HG03060 (cell line): ENCODE data around the gene MAPKAPK2.

ENCODE experiments used
- ATAC-seq: cut with Tn5 transposase; IDR thresholded peaks from one replicate; pipeline ENCODE4 v1.9.1; 2021; ENCODE audit warnings: low read depth, moderate number of reproducible peaks; ENCODE audit not compliant: unreplicated experiment

The MAPKAPK2 gene

DNA sequence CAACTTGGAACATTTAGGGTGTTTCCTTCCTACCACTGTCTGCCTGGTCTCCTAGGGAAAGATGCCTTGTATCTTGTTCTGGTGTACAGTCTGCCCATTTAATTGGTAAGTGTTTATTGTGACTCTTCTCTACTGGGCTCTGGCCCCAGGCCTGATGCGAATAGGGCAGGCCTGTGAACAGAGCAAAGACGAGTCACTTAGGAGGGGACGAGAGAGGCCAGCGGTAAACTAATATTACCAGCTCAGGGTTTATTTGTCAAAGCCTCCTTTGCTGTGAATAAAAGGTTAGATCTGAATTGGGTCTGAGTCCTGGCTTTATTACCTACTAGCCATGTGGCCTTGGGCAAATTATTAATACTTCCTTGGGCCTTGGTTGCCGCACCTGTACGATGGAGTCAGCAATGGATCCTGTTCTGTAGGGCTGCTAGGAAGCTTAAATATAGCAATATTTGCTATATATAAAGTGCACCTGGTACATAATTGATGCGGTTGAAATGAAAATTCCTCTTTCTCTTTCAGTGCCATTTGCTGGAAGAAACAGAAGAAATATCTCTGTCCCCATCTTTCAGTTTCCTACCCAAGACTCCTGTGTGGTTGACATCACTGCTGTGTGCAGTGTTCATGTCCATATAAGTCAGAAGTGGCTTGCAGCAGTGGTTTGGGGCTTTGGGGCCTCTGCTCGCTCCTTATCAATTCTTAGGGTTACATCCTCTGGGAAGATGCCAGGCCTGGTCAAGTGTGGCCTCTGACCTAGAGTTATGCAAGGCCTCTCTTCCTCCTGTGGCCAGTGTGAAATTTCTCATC, 32.4 kb downstream of the MAPKAPK2 start:
- ATAC-seq = peak; percentile 48

- no peak for ATAC-seq
Measured at GRCh38 chr1:206717674-206717989, 32.9 kb downstream of the MAPKAPK2 start.

DNA sequence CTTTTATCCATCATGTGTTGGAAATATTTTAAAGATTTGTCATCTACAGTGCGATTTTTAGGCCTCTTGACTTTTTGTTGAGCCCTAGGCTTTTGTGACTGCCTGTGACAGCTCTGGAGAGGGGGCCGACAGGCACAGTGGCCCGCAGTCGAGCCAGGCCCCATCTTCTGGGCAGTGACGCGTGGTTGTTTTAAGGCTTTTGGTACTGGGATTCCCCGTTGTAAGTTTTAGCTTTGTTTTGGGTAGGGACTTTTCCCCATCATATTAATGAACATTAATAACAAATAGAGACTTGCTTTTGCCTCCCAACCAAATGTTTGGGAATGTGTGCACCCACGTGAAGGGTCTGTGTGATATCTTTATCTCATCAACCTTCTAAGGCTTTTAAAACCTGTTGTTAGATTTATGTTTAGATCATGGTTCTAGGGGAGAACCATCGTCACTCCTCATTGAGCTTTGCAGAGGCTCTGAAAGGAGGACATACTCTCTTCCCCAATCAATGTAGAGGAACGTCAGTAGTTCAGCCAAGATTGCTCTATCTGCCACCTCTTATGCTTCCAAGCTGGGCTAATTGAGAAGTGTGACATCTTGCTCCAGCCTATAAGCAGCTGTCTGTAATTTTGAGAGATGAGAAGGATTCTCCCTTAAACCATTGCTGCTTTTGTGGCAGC, 34.6 kb downstream of the MAPKAPK2 start:
- no peak for ATAC-seq

DNA sequence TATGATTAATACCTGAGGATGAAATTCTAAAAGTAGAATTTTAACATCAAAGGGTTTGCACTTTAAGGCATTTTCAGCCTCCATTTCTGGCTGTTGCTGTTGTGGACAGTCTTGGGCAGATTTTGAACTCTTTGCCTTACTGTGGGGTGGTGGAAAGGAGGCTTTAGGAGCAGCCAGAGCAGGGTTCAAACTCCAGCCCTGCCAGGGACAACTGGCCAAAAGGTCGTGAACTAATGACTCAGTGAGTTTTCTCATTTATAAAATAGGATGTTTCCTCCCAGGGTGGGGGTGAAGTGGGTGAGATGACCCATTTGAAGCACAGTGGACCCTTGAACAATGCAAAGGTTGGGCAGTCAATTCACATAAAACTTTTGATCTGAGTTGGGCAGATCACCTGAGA, 36.7 kb downstream of the MAPKAPK2 start:
- no peak for ATAC-seq

DNA sequence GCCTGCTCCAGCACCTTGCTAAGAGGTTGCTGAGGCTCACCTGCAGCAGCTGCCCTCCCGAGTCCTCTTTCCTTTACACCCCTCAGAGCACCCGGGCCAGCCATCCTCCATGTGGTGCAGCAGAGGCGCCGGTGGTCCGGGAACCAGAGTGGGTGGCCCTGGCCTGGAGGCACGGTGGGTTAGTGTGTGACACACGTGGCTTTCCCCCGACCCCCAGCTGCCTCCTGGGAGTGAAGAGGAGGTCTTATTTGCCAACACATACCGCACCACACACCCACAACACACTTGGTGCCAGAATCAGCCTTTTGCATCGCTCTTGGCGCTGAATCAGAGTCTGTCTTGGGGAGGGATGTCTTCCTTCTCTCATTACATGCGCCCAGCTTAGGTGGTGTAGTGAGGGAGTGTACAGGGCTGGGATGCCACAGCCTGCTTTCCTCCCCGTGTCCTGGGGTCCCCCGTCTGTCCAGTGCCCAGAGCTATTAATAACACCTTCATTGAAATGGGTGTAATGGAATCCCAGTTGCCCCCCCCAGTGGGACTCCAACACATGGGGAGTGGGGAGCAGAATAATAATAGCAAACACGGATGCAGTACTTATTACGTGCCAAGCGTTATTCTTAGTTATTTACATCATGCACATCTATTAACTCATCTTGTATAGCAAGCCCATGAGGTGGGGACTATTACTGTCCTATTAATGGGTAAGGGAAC, 38.2 kb downstream of the MAPKAPK2 start:
- no peak for ATAC-seq

DNA sequence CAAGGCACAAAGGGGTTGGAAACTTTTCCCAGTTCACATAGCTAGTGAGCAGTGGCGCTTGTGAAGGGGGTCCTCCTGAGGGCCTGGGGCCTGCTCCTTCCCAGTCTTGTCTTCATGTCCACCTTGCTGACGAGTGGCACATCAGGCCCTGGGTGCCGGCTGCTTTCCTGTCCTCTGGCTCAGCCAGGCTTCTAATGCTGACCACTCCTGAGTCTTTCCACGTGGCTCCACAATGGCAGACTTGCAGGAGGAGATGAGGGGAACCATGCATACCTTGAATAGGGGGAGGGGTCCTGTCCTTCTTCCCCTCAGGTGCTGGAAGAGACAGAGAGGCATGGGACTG, 38.7 kb downstream of the MAPKAPK2 start:
- ATAC-seq = no peak

DNA sequence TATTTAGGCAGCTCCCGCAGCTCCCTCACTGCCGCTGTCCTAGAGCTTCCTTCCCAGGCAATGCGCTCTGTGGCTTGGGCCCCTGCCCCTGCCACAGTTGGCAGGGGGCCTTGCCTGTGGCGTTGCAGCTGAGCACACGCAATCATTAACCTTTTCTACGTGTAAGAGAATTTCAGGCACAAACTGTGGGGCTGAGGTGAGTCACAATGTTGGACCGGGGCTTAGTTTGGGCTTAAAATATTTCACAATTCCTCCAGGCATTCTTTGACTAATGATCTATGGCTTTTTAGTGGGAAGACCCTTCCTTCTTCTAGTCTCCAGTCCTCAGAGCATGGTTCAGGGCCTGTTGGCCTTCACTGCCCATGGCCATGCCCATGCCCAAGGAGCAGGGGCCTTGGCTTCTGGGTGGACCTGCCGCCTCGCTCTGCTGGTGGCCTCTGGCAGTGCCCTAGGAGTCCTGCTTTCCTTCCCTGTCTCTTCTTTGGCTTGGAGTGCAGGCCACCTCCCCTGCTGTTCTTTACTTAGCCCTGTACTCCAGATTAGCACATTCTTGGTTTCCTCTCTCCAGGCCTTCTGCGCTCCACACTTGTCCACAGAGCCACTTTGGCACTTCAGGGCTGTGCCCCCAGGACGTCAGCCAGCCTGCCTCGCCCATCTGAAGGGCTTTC, 39.2 kb downstream of the MAPKAPK2 start:
- no peak for ATAC-seq

GRCh38 chr1:206725109-206725963, 40.6 kb downstream of the MAPKAPK2 start:
- ATAC-seq = no peak

- ATAC-seq = no peak
Measured at GRCh38 chr1:206727981-206728696, 43.4 kb downstream of the MAPKAPK2 start.

DNA sequence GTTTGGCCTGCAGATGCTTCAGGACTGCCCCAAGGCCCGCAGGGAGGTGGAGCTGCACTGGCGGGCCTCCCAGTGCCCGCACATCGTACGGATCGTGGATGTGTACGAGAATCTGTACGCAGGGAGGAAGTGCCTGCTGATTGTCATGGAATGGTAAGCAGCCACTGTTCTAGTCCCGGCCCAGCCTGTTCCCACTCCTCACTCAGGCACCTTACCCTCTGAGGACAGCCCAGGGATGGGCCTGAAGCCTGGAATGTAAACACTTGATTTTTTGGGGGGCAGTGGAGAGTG, 43.9 kb downstream of the MAPKAPK2 start:
- no peak for ATAC-seq

DNA sequence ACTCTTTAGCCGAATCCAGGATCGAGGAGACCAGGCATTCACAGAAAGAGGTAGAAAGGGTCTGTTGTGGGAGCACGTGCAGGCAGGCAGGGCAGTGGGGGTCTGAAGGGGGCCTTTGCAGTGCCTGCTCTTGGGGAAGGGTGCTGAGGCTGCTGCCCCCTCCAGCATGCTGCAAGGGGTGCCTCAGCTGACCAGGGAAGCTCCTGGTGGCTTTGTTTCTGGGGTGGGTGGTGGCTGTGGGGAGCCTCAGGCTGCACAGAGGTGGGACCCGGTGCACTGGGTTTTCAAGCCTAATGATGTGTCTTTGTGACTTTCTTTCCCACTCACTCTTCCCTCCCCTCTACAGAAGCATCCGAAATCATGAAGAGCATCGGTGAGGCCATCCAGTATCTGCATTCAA, 44.3 kb downstream of the MAPKAPK2 start:
- no peak for ATAC-seq

GRCh38 chr1:206729507-206729906, 44.8 kb downstream of the MAPKAPK2 start:
- ATAC-seq = no peak

DNA sequence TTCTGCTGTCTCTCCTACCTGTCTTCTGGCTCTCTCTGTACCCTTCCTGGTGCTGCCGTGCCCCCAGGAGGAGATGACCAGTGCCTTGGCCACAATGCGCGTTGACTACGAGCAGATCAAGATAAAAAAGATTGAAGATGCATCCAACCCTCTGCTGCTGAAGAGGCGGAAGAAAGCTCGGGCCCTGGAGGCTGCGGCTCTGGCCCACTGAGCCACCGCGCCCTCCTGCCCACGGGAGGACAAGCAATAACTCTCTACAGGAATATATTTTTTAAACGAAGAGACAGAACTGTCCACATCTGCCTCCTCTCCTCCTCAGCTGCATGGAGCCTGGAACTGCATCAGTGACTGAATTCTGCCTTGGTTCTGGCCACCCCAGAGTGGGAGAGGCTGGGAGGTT, 47.8 kb downstream of the MAPKAPK2 start:
- ATAC-seq = no peak

DNA sequence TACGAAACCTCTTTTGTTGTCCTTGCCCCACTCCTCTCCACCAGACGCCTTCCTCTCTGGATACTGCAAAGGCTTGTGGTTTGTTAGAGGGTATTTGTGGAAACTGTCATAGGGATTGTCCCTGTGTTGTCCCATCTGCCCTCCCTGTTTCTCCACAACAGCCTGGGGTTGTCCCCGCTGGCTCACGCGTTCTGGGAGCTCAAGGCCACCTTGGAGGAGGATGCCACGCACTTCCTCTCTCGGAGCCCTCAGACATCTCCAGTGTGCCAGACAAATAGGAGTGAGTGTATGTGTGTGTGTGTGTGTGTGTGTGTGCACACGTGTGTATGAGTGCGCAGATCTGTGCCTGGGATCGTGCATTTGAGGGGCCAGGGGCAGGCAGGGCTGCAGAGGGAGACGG, 48.3 kb downstream of the MAPKAPK2 start:
- ATAC-seq = no peak

DNA sequence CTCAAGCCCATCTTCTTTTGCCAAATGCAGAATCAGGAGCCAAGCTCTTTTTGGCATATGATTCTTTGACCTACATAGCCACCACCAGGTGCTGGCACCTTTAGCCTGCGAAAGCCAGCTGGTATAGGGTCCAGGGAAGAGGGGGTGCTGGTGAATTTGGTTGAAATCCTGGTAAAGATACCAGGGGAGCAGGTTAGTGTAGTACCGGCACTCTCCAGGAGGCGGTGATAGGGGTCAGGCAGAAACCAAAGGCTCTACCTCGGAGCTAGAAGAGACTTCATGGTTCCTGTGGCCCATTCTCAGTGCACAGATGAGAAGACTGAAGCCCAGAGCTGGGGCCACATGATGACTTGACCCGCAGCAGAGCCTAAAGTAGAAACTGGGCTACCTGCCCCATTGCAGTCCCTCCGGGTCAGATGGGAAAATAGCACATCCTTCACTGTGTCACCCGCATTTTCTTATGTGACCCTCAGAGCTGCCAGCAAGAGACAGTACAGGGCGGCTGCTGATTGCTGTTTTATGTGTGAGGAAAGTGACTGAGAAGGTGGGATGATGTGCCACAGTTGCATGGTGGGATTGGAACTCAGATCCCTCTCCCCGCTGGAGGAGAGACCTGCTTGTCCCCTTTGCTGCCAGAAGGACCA, 49.9 kb downstream of the MAPKAPK2 start:
- no peak for ATAC-seq

- no peak for ATAC-seq
Measured at GRCh38 chr1:206735553-206736031, 50.9 kb downstream of the MAPKAPK2 start.

DNA sequence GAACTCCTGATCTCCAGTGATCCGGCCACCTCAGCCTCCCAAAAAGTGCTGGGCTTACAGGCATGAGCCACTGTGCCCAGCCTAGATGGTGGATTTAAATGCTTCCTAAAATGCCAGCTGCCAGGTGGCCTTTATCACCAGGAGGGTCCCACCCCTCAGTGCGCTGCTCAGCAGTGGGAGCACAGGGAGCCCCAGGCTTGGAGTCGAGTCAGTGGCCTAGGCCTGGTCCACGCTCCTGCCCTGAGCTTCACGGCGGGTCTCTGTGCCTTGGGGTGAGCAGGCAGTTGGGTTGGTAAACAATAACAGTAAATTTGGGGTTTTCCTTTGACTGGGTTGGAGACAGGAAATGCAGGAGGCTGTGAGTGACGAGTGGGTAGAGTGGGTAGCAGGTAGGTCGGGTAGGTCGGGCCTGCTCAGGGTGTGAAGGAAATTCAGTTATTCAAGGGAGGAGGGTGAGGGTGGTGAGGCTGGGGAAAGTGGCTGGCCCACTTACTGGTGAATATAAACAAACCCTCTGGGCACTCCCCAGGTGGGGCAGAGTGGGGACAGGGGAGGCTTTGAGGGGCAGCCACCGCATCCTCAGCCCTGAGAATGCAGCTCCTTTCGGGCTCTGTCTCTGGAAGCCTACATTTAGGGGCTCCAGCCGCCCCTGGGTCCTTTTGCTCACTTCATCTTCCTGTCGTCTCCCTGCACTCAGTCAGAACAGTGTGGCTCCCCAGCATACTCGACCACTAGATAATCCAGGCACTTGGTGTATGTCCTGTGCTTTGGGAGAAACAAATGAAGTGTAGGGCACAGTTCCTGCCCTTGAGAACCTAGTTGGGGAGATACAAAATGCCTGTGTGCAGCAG, 52.4 kb downstream of the MAPKAPK2 start:
- ATAC-seq = no peak

- ATAC-seq = no peak
Measured at GRCh38 chr1:206737729-206738201, 53.1 kb downstream of the MAPKAPK2 start.
